ENCODE results near the gene HDAC1. TPM values are rescaled to one million over a fixed set of nuclear protein-coding genes. Genes with fewer than 3 reads are reported as not detected.

Gene HDAC1
- total RNA-seq: 100 to 1,000 TPM; 136 to 139 TPM

GRCh38 chr1:32291708-32292538 is at the start of gene HDAC1:
Gene HDAC1 (plus strand): TSS chr1:32292083. CDS start chr1:32292170, 87 bp downstream.
- ChIA-PET CTCF (interaction anchor here (0.7 to 2.5 kb wide), 7 partner anchors 8 to 122 kb away, joined by 3 to 29 read pairs (median 4); partner anchors contain the start of gene LCK), POLR2A (interaction anchor here (0.5 to 2.3 kb wide), 11 partner anchors 11 to 102 kb away, joined by 3 to 16 read pairs (median 5); partner anchors contain the start of genes BSDC1, LCK and MARCKSL1)
- intact Hi-C loops (cut with micrococcal nuclease): loop anchor here (1.0 to 5.0 kb wide), 5 partner anchors 19 to 102 kb away; partner anchors contain the start of genes BSDC1, EIF3I, LCK and MARCKSL1
- Mint-ChIP-seq H3K4me3 (peak within 1 kb of the TSS; percentile 100), H3K27me3 (no peaks in the 10 kb centered on the region), H3K9me3 (no peaks in the 10 kb centered on the region), H3K4me1 (ENCODE audit: low read depth) (peaks cover 46% of the 10 kb centered on the region), H3K36me3 (peaks cover 26% of the 10 kb centered on the region), H3K27ac (peak within 1 kb of the TSS; percentile 93)
- DNase-seq: peak; percentile 98

- H3K4me3 Mint-ChIP-seq: no peak overlapping the region
- H3K4me1 Mint-ChIP-seq (ENCODE audit: low read depth): peaks cover 28% of the 10 kb centered on the region
- POLR2A ChIA-PET: interaction anchor here (0.7 kb wide), 1 partner anchor 24 kb away, joined by 5 read pairs; no protein-coding TSS in a partner anchor
- DNase-seq: no peak
- intact Hi-C loops (cut with micrococcal nuclease): no loop called here
- no peaks in the 10 kb centered on the region for H3K36me3 Mint-ChIP-seq
- no peak overlapping the region for H3K27ac Mint-ChIP-seq
- H3K27me3 Mint-ChIP-seq: no peaks in the 10 kb centered on the region
- CTCF ChIA-PET: interaction anchor here (0.7 to 4.7 kb wide), 2 partner anchors 26 to 202 kb away, joined by 3 to 27 read pairs; no protein-coding TSS in a partner anchor
- H3K9me3 Mint-ChIP-seq: no peaks in the 10 kb centered on the region
Observed at GRCh38 chr1:32242341-32242851, 49.5 kb upstream of the HDAC1 start.

DNA sequence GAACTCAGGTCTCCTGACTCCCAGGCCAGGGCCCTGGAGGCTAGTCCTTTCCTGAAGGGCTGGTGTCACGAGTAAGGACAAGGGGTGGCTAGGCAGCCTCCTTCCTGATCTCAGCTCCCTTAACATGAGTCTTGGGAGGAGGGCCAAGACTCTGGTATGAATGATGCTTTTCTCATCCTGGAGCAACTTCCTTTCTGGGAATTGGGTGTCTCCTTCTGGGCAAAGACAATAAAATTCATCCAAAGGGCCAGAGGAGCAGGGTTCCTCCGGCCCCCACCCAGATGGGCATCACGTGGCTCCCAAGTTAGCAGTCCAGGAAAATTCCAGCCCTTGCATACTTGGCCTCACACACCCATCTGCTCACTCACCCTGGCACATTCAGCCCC is 45.0 kb upstream of the HDAC1 start, which contains the start of gene FAM167B:
Gene FAM167B, plus strand, starts transcription at position 335 of the 386 bp plus-strand sequence. CDS start 200 bp downstream, outside the sequence.
- ChIA-PET CTCF (interaction anchor here (0.6 to 5.8 kb wide), 9 partner anchors 8 to 273 kb away, joined by 3 to 65 read pairs (median 11); partner anchors contain the start of genes EIF3I, IQCC and TMEM234), POLR2A (no interaction called here)
- no peaks in the 10 kb centered on the region for H3K9me3 Mint-ChIP-seq
- peak within 1 kb of the TSS; percentile 60 for H3K4me3 Mint-ChIP-seq
- intact Hi-C loops (cut with micrococcal nuclease): no loop called here
- peaks cover 7% of the 10 kb centered on the region for H3K36me3 Mint-ChIP-seq
- DNase-seq: no peak
- H3K27ac Mint-ChIP-seq: peak within 1 kb of the TSS; percentile 97
- peaks cover 50% of the 10 kb centered on the region for H3K4me1 Mint-ChIP-seq (ENCODE audit: low read depth)
- no peaks in the 10 kb centered on the region for H3K27me3 Mint-ChIP-seq

- ChIA-PET POLR2A (interaction anchor here (0.6 to 4.3 kb wide), 4 partner anchors 7 to 88 kb away, joined by 3 to 37 read pairs (median 6); partner anchors contain the start of genes HDAC1 and MARCKSL1), CTCF (interaction anchor here (0.6 to 5.8 kb wide), 19 partner anchors 9 to 274 kb away, joined by 3 to 65 read pairs (median 8); partner anchors contain the start of genes CCDC28B, EIF3I, HDAC1 and IQCC)
- Mint-ChIP-seq H3K9me3 (no peaks in the 10 kb centered on the region), H3K4me1 (ENCODE audit: low read depth) (peaks cover 46% of the 10 kb centered on the region), H3K4me3 (no peak overlapping the region), H3K27me3 (no peaks in the 10 kb centered on the region), H3K36me3 (peaks cover 12% of the 10 kb centered on the region), H3K27ac (peak overlapping the region; percentile 97)
- intact Hi-C loops (cut with micrococcal nuclease): no loop called here
- DNase-seq: no peak
Observed at GRCh38 chr1:32247452-32247851, 44.4 kb upstream of the HDAC1 start.

GRCh38 chr1:32247983-32248889 is 43.6 kb upstream of the HDAC1 start:
- peak; percentile 89 for DNase-seq
- Mint-ChIP-seq H3K27ac (peak overlapping the region; percentile 97), H3K9me3 (no peaks in the 10 kb centered on the region), H3K36me3 (peaks cover 19% of the 10 kb centered on the region), H3K4me1 (ENCODE audit: low read depth) (peaks cover 44% of the 10 kb centered on the region), H3K27me3 (no peaks in the 10 kb centered on the region), H3K4me3 (peak overlapping the region; percentile 60)
- POLR2A ChIA-PET: interaction anchor here (0.6 to 4.3 kb wide), 8 partner anchors 7 to 88 kb away, joined by 3 to 37 read pairs (median 5); partner anchors contain the start of genes HDAC1 and MARCKSL1
- CTCF ChIA-PET: interaction anchor here (0.7 to 5.8 kb wide), 35 partner anchors 8 to 165 kb away, joined by 3 to 65 read pairs (median 4); partner anchors contain the start of genes BSDC1, CCDC28B, EIF3I and HDAC1
- intact Hi-C loops (cut with micrococcal nuclease): loop anchor here (1.0 to 2.0 kb wide), 2 partner anchors 8 to 25 kb away; partner anchors contain the start of genes EIF3I and TMEM234

DNA sequence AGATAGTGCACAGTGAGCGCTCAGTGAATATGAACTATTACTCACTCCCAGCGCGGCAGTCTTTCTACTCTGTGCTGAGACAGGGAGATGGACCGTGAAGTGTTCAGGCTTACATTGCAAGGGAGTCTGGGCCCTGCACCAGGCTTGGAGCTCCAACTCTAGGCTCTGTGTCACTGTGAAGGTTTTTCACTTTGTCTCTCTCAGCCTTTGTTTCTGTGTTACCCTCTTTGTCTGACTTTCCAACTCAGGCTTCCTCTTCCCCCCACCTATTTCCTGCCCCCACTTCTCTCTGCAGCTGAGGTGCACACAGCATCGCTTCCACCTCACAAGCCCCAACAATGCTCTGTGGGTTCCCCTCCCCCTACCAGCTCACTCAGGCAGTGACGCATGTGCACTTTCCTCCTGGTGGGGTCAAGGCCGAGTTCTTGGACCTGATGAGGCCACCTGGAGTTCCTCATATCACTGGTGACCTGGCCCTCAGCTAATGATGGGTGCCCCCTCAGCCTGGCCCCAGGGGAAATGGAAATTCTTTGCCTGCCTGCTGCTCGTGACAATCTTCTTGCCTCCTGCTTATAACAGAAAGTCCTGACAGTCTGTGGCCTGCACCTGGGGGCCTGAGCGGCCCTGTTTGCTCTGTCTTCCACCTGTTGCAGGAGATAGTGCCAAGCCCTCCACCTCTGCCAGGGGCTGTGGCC is 41.9 kb upstream of the HDAC1 start:
- ChIA-PET CTCF (interaction anchor here (0.8 to 5.8 kb wide), 8 partner anchors 10 to 142 kb away, joined by 3 to 65 read pairs (median 24); partner anchors contain the start of genes EIF3I, HDAC1 and TMEM234), POLR2A (interaction anchor here (0.7 to 4.3 kb wide), 15 partner anchors 9 to 236 kb away, joined by 3 to 37 read pairs (median 3); partner anchors contain the start of genes BSDC1, HDAC1, KHDRBS1 and KPNA6)
- Mint-ChIP-seq H3K27ac (peak overlapping the region; percentile 97), H3K9me3 (no peaks in the 10 kb centered on the region), H3K27me3 (no peaks in the 10 kb centered on the region), H3K4me3 (peak overlapping the region; percentile 96), H3K36me3 (peaks cover 25% of the 10 kb centered on the region), H3K4me1 (ENCODE audit: low read depth) (peaks cover 49% of the 10 kb centered on the region)
- intact Hi-C loops (cut with micrococcal nuclease): loop anchor here (1.0 to 2.0 kb wide), 7 partner anchors 23 to 145 kb away; partner anchors contain the start of genes BSDC1, EIF3I, HDAC1 and MARCKSL1
- DNase-seq: peak; percentile 91

DNA sequence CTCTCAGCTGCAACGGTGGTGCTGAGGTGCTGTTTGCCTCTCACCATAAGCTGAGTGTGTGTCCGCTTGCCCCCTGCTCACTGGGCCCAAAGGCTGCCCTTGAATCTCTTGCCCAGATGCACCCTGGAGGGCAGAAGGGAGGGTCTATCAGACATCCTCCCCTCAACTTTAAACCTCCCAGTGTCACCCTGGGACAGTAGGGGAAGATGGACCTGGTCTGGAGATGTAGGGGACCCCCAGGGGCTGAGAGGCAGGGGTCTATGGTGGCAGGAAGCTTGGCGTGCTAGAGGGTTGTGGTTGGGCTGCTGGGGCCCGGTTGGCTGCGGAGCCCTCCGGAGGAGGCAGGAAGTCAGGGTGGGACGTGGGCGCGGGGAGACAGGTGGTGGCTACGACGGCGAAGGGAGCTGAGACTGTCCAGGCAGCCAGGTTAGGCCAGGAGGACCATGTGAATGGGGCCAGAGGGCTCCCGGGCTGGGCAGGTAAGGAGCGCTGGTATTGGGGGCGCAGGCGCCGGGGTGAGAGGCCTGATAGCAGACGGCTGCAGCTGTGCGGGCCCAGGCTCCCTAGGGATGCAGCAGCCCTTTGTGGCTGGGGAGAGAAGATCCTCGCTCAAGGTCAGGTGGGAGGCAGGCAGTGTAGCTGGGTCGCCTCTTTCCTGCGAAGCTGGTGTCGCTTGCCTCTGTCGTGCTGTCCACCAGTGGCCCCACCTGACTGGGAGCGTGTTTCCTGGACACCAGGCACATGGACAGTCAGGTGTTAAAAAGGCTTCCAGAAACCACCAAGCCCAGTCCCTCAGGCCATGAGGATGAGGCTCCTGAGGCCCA is 40.8 kb upstream of the HDAC1 start, which contains the start of gene LCK:
Gene LCK, plus strand, starts transcription at position 373 of the 824 bp plus-strand sequence. CDS start 23,065 bp downstream, outside the sequence.
- Mint-ChIP-seq H3K27ac (peak within 1 kb of the TSS; percentile 97), H3K9me3 (no peaks in the 10 kb centered on the region), H3K27me3 (no peaks in the 10 kb centered on the region), H3K36me3 (peaks cover 28% of the 10 kb centered on the region), H3K4me1 (ENCODE audit: low read depth) (peaks cover 53% of the 10 kb centered on the region), H3K4me3 (peak within 1 kb of the TSS; percentile 96)
- DNase-seq: peak; percentile 89
- POLR2A ChIA-PET: interaction anchor here (0.7 to 4.3 kb wide), 10 partner anchors 8 to 143 kb away, joined by 3 to 37 read pairs (median 5); partner anchors contain the start of genes BSDC1, CCDC28B, HDAC1 and MARCKSL1
- CTCF ChIA-PET: interaction anchor here (0.9 to 5.8 kb wide), 4 partner anchors 12 to 53 kb away, joined by 3 to 65 read pairs (median 40); partner anchors contain the start of gene HDAC1
- intact Hi-C loops (cut with micrococcal nuclease): loop anchor here (1.0 to 2.0 kb wide), 6 partner anchors 22 to 144 kb away; partner anchors contain the start of genes BSDC1, HDAC1, MARCKSL1 and TXLNA

GRCh38 chr1:32255072-32256071 is 36.5 kb upstream of the HDAC1 start:
- POLR2A ChIA-PET: interaction anchor here (0.5 to 1.8 kb wide), 6 partner anchors 8 to 81 kb away, joined by 3 to 13 read pairs (median 4); partner anchors contain the start of genes HDAC1, MARCKSL1 and TXLNA

More at GRCh38 chr1:32255072-32256071, 36.5 kb upstream of the HDAC1 start:
- H3K36me3 Mint-ChIP-seq: peaks cover 41% of the 10 kb centered on the region
- no peaks in the 10 kb centered on the region for H3K27me3 Mint-ChIP-seq
- intact Hi-C loops (cut with micrococcal nuclease): loop anchor here (1.0 kb wide), 1 partner anchor 8 kb away; no protein-coding TSS in a partner anchor
- CTCF ChIA-PET: interaction anchor here (0.6 to 2.8 kb wide), 6 partner anchors 10 to 579 kb away, joined by 3 to 7 read pairs (median 3); partner anchors contain the start of genes HDAC1 and TXLNA
- peak; percentile 53 for DNase-seq
- peak overlapping the region; percentile 77 for H3K4me3 Mint-ChIP-seq
- peaks cover 42% of the 10 kb centered on the region for H3K4me1 Mint-ChIP-seq (ENCODE audit: low read depth)
- H3K27ac Mint-ChIP-seq: peak overlapping the region; percentile 93
- no peaks in the 10 kb centered on the region for H3K9me3 Mint-ChIP-seq
